MM.1S (cell line): ENCODE measurements around the gene PCNP.
"Not testable (repeated sequence)": the region's sequence is repeated elsewhere in the genome, so short reads cannot be mapped to it uniquely, and the experiment has no call there.

ENCODE experiments used
- DNase-seq: peaks from one replicate; pipeline ENCODE4 v3.0.0-alpha.2; 2015
- H2AFZ ChIP-seq: fragments of 300-600 bp; sonication (generic); 2 replicates; pipeline ENCODE4 v1.6.0; 2016; ENCODE audit warnings: antibody characterized with exemption, low read length
- H3F3A ChIP-seq: fragments of 300-600 bp; sonication (generic); 2 replicates; pipeline ENCODE4 v1.6.1; 2016; ENCODE audit warnings: mild to moderate bottlenecking, antibody characterized with exemption, low read length, moderate library complexity, mixed read lengths; ENCODE audit not compliant: insufficient read depth
- H3K27ac ChIP-seq: fragments of 300-600 bp; sonication (generic); 2 replicates; pipeline ENCODE4 v1.5.1; 2016; ENCODE audit warnings: mild to moderate bottlenecking, low read length
- H3K27me3 ChIP-seq: fragments of 300-600 bp; sonication (generic); replicated peaks from 2 replicates; pipeline ENCODE4 v1.6.0; 2016; ENCODE audit warnings: low read length; ENCODE audit not compliant: insufficient read depth
- H3K36me3 ChIP-seq: fragments of 300-600 bp; sonication (generic); replicated peaks from 2 replicates; pipeline ENCODE4 v1.6.1; 2016; ENCODE audit warnings: mild to moderate bottlenecking, low read length, mixed read lengths; ENCODE audit not compliant: insufficient read depth
- H3K4me1 ChIP-seq: fragments of 300-600 bp; sonication (generic); 2 replicates; pipeline ENCODE4 v1.6.1; 2016; ENCODE audit warnings: low read length, mixed read lengths
- H3K4me2 ChIP-seq: fragments of 300-600 bp; sonication (generic); 2 replicates; pipeline ENCODE4 v1.6.0; 2016; ENCODE audit warnings: low read depth, low read length
- H3K4me3 ChIP-seq: fragments of 300-600 bp; sonication (generic); 2 replicates; pipeline ENCODE4 v1.5.1; 2016; ENCODE audit warnings: low read length, mixed read lengths
- H3K79me2 ChIP-seq: fragments of 300-600 bp; sonication (generic); 2 replicates; pipeline ENCODE4 v1.6.1; 2016; ENCODE audit warnings: mixed run types, low read length, mixed read lengths
- H3K9ac ChIP-seq: fragments of 300-600 bp; sonication (generic); 2 replicates; pipeline ENCODE4 v1.6.1; 2016; ENCODE audit warnings: low read length, mixed read lengths
- H3K9me2 ChIP-seq: fragments of 300-600 bp; sonication (generic); replicated peaks from 2 replicates; pipeline ENCODE4 v1.6.1; 2016; ENCODE audit warnings: mild to moderate bottlenecking, low read length, mixed read lengths; ENCODE audit not compliant: insufficient read depth
- H3K9me3 ChIP-seq: fragments of 300-600 bp; sonication (generic); replicated peaks from 2 replicates; pipeline ENCODE4 v1.6.1; 2016; ENCODE audit warnings: mild to moderate bottlenecking, low read length, mixed read lengths; ENCODE audit not compliant: insufficient read depth
- H4K20me1 ChIP-seq: fragments of 300-600 bp; sonication (generic); 2 replicates; pipeline ENCODE4 v1.6.1; 2016; ENCODE audit warnings: mild to moderate bottlenecking, low read length, moderate library complexity, mixed read lengths; ENCODE audit not compliant: insufficient read depth
- EZH2 ChIP-seq: fragments of 300-600 bp; sonication (generic); optimal IDR thresholded peaks from 2 replicates; pipeline ENCODE3; 2017; ENCODE audit warnings: low read depth, mild to moderate bottlenecking, antibody characterized with exemption, low read length, mixed read lengths
- EZH2phosphoT487 ChIP-seq: fragments of 300-600 bp; sonication (generic); IDR thresholded peaks from 2 replicates; pipeline ENCODE4 v1.6.1; 2018; ENCODE audit warnings: antibody characterized with exemption, low read length
- TF ChIP-seq, protein P1 (sequence below): fragments of 300-600 bp; sonication (generic); IDR thresholded peaks from 2 replicates; pipeline ENCODE4 v1.5.1; 2016; ENCODE audit warnings: antibody characterized with exemption, low read length, mixed read lengths

PCNP gene

DNA sequence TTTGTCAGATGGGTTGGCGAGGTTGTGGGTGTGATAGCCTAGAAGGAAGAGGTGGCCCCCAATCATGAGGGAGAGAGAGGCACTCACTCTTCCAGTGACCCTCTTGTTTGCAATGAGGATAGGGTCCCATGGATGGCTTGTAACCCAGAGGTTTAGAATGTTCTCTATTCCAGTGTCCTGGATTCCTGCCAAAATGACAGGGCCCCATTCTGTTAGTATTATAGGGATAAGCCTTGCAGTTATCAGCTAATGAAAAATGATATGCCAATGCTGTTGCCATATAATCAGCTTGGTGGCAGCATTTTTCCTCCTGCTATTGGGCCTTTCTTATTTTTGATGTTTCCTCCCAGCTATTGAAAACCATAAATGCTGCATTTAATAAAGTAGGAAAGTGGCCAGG, 37.7 kb upstream of the PCNP start:
- H3K36me3 ChIP-seq, result no peaks in the 10 kb centered on the region
- H3K27me3 ChIP-seq, result no peaks in the 10 kb centered on the region
- H3K9ac ChIP-seq, result no peak overlapping the region
- no peaks in the 10 kb centered on the region for H3F3A ChIP-seq
- no peaks in the 10 kb centered on the region for H3K79me2 ChIP-seq
- H3K4me2 ChIP-seq, result no peak overlapping the region
- no peaks in the 10 kb centered on the region for H3K4me1 ChIP-seq
- no peaks in the 10 kb centered on the region for H4K20me1 ChIP-seq
- TF ChIP-seq, protein P1, sequence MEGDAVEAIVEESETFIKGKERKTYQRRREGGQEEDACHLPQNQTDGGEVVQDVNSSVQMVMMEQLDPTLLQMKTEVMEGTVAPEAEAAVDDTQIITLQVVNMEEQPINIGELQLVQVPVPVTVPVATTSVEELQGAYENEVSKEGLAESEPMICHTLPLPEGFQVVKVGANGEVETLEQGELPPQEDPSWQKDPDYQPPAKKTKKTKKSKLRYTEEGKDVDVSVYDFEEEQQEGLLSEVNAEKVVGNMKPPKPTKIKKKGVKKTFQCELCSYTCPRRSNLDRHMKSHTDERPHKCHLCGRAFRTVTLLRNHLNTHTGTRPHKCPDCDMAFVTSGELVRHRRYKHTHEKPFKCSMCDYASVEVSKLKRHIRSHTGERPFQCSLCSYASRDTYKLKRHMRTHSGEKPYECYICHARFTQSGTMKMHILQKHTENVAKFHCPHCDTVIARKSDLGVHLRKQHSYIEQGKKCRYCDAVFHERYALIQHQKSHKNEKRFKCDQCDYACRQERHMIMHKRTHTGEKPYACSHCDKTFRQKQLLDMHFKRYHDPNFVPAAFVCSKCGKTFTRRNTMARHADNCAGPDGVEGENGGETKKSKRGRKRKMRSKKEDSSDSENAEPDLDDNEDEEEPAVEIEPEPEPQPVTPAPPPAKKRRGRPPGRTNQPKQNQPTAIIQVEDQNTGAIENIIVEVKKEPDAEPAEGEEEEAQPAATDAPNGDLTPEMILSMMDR, result no peak
- TF ChIP-seq EZH2 (no peak), EZH2phosphoT487 (no peak)
- DNase-seq, result no peak
- H3K27ac ChIP-seq, result no peak overlapping the region
- no peaks in the 10 kb centered on the region for H3K9me2 ChIP-seq
- no peak overlapping the region for H3K4me3 ChIP-seq
- no peaks in the 10 kb centered on the region for H3K9me3 ChIP-seq
- no peak overlapping the region for H2AFZ ChIP-seq

DNA sequence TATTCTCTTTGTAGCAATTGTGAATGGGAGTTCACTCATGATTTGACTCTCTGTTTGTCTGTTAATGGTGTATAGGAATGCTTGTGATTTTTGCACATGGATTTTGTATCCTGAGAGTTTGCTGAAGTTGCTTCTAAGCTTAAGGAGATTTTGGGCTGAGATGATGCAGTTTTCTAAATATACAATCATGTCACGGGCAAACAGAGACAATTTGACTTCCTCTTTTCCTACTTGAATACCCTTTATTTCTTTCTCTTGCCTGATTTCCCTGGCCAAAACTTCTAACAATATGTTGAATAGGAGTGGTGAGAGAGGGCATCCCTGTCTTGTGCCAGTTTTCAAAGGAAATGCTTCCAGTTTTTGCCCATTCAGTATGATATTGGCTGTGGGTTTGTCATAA, 37.0 kb upstream of the PCNP start:
- H3K4me1 ChIP-seq, H3K27ac ChIP-seq, H3K4me2 ChIP-seq, H3K27me3 ChIP-seq, DNase-seq, H3K9me3 ChIP-seq, H3F3A ChIP-seq, H3K9ac ChIP-seq, H3K4me3 ChIP-seq, H3K9me2 ChIP-seq, H2AFZ ChIP-seq, H3K36me3 ChIP-seq, H4K20me1 ChIP-seq, H3K79me2 ChIP-seq: not testable (repeated sequence)

DNA sequence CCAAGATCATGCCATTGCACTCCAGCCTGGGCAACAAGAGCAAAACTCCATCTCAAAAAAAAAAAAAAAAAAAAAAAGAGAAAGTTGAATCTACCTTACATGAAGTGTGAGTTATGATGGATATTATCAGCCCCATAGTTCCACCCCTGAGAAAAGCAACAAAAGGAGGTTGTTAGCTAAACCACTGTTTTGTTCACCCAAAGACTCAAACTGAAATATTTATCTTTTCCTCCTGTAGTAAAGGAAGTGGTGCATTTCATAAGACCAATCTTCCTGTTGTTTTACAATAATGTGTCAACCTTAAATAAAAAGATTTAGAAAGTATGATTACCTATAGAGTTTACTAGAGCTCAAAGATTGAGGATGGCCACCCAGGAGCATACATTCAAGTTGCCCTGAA, 31.0 kb upstream of the PCNP start:
- H2AFZ ChIP-seq, result no peak overlapping the region
- H3K4me1 ChIP-seq, result no peaks in the 10 kb centered on the region
- H3K79me2 ChIP-seq, result no peaks in the 10 kb centered on the region
- no peak for TF ChIP-seq EZH2phosphoT487
- TF ChIP-seq, protein P1, result no peak
- no peak for TF ChIP-seq EZH2
- H3K27me3 ChIP-seq, result no peaks in the 10 kb centered on the region
- H3F3A ChIP-seq, result no peaks in the 10 kb centered on the region
- H3K9me2 ChIP-seq, result no peaks in the 10 kb centered on the region
- no peaks in the 10 kb centered on the region for H3K9me3 ChIP-seq
- no peak overlapping the region for H3K4me3 ChIP-seq
- no peak overlapping the region for H3K9ac ChIP-seq
- no peaks in the 10 kb centered on the region for H4K20me1 ChIP-seq
- no peak overlapping the region for H3K4me2 ChIP-seq
- no peak overlapping the region for H3K27ac ChIP-seq
- H3K36me3 ChIP-seq, result no peaks in the 10 kb centered on the region
- no peak for DNase-seq

DNA sequence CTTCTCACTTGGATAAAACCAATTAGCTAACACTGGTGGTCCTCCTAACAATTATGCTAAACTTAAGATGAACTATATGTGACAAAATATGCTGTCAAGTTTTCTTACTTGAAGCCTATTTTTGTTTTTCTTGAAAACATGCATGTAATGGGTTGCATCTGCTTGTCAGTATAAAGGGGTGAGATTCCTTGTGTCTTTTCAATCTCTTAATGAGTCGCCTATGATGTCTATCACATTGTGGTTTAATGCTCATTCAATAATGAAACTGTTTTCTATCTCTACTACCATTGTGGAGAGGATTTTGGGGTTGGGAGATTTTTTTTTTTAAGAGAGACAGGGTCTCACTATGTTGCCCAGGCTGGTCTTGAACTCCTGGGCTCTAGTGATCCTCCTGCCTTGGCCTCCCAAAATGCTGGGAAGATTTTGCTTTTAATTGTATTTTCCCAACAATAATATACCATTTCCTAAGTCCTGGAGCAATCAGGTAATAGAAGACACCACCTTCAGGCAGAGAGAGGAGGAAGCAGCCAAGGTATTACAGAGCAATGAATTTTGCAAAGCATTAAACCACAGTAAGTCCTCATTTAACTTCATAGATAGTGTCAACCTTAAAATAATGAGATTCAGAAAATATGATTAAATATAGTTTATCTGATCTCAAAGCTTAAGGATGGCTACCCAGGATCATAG, 29.7 kb upstream of the PCNP start:
- no peak overlapping the region for H2AFZ ChIP-seq
- no peaks in the 10 kb centered on the region for H3F3A ChIP-seq
- no peak for TF ChIP-seq EZH2
- TF ChIP-seq EZH2phosphoT487, result no peak
- TF ChIP-seq, protein P1, result no peak
- no peak for DNase-seq
- no peaks in the 10 kb centered on the region for H3K4me1 ChIP-seq
- no peak overlapping the region for H3K4me3 ChIP-seq
- no peaks in the 10 kb centered on the region for H4K20me1 ChIP-seq
- no peaks in the 10 kb centered on the region for H3K36me3 ChIP-seq
- no peak overlapping the region for H3K27ac ChIP-seq
- no peaks in the 10 kb centered on the region for H3K9me2 ChIP-seq
- no peak overlapping the region for H3K9ac ChIP-seq
- H3K79me2 ChIP-seq, result no peaks in the 10 kb centered on the region
- no peak overlapping the region for H3K4me2 ChIP-seq
- H3K27me3 ChIP-seq, result no peaks in the 10 kb centered on the region
- no peaks in the 10 kb centered on the region for H3K9me3 ChIP-seq
